ENCODE data around the gene TRIP13. TPM values are rescaled to one million over a fixed set of nuclear protein-coding genes. Genes with fewer than 3 reads are reported as not detected.
"Not testable (repeated sequence)": the region's sequence is repeated elsewhere in the genome, so short reads cannot be mapped to it uniquely, and the experiment has no call there.

The TRIP13 gene
- total RNA-seq, 2 experiments from 2014 or later = 33.0 to 38.8 TPM

DNA sequence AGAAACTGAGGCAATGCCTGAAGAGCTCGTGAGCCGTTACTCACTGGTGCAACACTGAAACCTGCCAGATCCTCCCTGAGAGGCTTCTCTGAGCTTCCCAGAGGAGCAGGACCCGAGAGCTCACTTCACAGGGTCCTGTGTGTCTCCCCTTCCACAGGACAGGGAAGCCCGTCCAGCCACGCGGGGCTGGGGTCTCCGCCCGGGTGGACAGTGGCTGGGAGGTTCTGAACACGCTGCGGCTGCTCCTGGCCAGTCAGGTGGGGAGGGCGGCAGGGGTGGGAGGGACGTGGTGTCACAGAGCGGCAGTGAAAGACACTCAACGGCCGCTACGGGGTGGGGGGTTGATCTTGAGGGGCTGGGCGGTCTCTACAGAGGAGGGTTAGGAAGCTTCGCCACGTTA is 41.6 kb upstream of the TRIP13 start:
- H3K9me3 Mint-ChIP-seq (ENCODE audit: low read depth) = no peaks in the 10 kb centered on the region
- DNase-seq (no peak), ATAC-seq (no peak)
- no peak overlapping the region for H3K27ac Mint-ChIP-seq
- no peaks in the 10 kb centered on the region for H3K36me3 Mint-ChIP-seq
- CTCF ChIA-PET = no interaction called here
- peaks cover 6% of the 10 kb centered on the region for H3K4me1 Mint-ChIP-seq
- H3K27me3 Mint-ChIP-seq = no peaks in the 10 kb centered on the region
- no peak overlapping the region for H3K4me3 Mint-ChIP-seq

DNA sequence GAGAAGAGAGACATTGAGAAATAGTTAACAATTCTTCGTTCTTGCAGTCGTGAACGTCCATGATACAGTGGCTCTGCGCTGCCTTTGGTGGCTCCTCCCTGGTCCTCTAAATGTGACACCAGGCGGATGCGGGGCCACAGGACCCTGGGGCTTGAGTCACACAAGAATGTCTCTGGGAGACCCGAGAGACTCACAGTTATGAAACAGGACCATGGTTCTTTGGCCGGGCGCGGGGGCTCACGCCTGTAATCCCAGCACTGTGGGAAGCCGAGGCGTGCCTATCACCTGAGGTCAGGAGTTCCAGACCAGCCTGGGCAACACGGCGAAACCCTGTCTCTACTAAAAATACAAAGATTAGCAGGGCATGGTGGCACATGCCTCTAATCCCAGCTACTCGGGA is 41.1 kb upstream of the TRIP13 start:
- no peak for ATAC-seq
- H3K4me1 Mint-ChIP-seq = peaks cover 4% of the 10 kb centered on the region
- no peak for DNase-seq
- CTCF ChIA-PET = no interaction called here
- no peak overlapping the region for H3K4me3 Mint-ChIP-seq
- no peaks in the 10 kb centered on the region for H3K27me3 Mint-ChIP-seq
- no peaks in the 10 kb centered on the region for H3K9me3 Mint-ChIP-seq (ENCODE audit: low read depth)
- H3K36me3 Mint-ChIP-seq = no peaks in the 10 kb centered on the region
- no peak overlapping the region for H3K27ac Mint-ChIP-seq

DNA sequence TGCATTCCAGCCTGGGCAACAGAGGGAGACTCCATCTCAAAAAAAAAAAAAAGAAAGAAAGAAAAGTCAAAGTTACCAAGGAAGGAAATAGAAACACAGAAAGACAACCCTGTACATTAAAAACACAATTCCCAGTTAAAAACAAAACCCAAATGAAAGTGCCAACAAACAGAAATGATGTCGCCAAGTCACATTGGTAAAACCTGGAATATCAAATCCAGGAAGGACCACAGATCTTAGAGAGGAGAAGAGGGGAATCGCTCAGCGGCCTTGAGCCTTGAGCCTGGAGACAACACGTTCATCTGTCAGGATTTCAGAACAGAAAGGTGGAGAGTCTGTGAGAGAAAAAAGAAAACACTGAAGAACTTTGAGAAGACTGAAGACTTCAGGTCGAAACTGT is 40.7 kb upstream of the TRIP13 start:
- H3K4me3 Mint-ChIP-seq = no peak overlapping the region
- ATAC-seq = no peak
- no peaks in the 10 kb centered on the region for H3K4me1 Mint-ChIP-seq
- no peaks in the 10 kb centered on the region for H3K36me3 Mint-ChIP-seq
- CTCF ChIA-PET = no interaction called here
- no peaks in the 10 kb centered on the region for H3K9me3 Mint-ChIP-seq (ENCODE audit: low read depth)
- no peaks in the 10 kb centered on the region for H3K27me3 Mint-ChIP-seq
- DNase-seq = no peak
- H3K27ac Mint-ChIP-seq = no peak overlapping the region

DNA sequence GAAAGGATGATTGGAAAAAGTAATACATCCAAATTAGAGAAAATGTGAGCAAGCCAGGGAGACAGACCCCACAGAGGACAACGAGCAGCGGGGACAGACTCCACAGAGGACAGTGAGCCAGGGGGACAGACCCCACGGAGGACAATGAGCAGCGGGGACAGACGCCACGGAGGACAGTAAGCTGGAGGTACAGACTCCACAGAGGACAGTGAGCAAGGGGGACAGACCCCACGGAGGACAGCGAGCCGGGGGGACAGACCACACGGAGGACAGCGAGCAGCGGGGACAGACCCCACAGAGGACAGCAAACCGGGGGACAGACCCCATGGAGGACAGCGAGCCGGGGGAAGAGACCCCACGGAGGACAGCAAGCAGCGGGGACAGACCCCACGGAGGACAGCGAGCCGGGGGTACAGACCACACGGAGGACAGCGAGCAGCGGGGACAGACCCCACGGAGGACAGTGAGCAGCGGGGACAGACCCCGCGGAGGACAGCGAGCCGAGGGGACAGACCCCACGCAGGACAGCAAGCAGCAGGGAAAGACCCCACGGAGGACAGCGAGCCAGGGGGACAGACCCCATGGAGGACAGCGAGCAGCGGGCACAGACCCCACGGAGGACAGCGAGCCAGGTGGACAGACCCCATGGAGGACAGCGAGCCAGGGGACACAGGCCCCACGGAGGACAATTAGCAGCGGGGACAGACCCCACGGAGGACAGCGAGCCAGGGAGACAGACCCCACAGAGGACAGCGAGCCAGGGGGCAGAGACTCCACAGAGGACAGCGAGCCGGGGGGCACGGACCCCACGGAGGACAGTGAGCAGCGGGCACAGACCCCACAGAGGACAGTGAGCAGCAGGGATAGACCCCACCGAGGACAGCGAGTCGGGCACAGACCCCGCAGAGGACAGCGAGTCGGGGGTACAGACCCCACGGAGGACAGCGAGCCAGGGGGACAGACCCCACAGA is 40.0 kb upstream of the TRIP13 start:
- CTCF ChIA-PET = no interaction called here
- no peak for ATAC-seq
- DNase-seq = no peak
- Mint-ChIP-seq H3K4me3 (no peak overlapping the region), H3K27ac (no peak overlapping the region), H3K4me1 (no peaks in the 10 kb centered on the region), H3K9me3 (ENCODE audit: low read depth) (no peaks in the 10 kb centered on the region), H3K27me3 (no peaks in the 10 kb centered on the region), H3K36me3 (no peaks in the 10 kb centered on the region)

DNA sequence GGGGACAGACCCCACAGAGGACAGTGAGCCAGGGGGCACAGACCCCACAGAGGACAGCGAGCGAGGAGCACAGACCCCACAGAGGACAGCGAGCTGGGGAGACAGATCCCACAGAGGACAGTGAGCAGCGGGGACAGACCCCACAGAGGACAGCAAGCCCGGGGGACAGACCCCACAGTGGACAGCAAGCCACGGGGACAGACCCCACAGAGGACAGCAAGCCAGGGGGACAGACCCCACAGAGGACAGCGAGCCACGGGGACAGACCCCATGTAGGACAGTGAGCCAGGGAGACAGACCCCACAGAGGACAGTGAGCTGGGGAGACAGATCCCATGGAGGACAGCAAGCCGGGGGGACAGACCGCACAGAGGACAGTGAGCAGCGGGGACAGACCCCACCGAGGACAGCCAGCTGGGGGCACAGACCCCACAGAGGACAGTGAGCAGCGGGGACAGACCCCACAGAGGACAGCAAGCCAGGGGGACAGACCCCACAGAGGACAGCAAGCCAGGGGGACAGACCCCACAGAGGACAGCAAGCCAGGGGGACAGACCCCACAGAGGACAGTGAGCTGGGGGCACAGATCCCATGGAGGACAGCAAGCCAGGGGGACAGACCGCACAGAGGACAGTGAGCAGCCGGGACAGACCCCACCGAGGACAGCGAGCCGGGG is 39.1 kb upstream of the TRIP13 start:
- H3K4me3 Mint-ChIP-seq; CTCF ChIA-PET; H3K4me1 Mint-ChIP-seq; ATAC-seq; H3K27ac Mint-ChIP-seq; DNase-seq; H3K27me3 Mint-ChIP-seq; H3K36me3 Mint-ChIP-seq; H3K9me3 Mint-ChIP-seq (ENCODE audit: low read depth): not testable (repeated sequence)

DNA sequence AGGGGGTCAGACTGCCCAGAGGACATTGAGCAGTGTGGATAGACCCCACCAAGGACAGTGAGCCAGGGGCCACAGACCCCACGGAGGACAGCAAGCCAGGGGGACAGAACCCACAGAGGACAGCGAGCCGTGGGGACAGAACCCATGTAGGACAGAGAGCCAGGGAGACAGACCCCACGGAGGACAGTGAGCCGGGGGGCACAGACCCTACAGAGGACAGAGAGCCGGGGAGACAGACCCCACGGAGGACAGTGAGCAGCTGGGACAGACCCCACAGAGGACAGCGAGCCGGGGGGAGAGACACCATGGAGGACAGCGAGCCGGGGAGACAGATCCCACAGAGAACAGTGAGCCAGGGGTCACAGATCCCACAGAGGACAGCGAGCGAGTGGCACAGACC is 38.5 kb upstream of the TRIP13 start:
- Mint-ChIP-seq H3K4me1 (no peaks in the 10 kb centered on the region), H3K27me3 (no peaks in the 10 kb centered on the region), H3K27ac (no peak overlapping the region), H3K36me3 (no peaks in the 10 kb centered on the region), H3K9me3 (ENCODE audit: low read depth) (no peaks in the 10 kb centered on the region), H3K4me3 (no peak overlapping the region)
- DNase-seq (no peak), ATAC-seq (no peak)
- CTCF ChIA-PET = no interaction called here

DNA sequence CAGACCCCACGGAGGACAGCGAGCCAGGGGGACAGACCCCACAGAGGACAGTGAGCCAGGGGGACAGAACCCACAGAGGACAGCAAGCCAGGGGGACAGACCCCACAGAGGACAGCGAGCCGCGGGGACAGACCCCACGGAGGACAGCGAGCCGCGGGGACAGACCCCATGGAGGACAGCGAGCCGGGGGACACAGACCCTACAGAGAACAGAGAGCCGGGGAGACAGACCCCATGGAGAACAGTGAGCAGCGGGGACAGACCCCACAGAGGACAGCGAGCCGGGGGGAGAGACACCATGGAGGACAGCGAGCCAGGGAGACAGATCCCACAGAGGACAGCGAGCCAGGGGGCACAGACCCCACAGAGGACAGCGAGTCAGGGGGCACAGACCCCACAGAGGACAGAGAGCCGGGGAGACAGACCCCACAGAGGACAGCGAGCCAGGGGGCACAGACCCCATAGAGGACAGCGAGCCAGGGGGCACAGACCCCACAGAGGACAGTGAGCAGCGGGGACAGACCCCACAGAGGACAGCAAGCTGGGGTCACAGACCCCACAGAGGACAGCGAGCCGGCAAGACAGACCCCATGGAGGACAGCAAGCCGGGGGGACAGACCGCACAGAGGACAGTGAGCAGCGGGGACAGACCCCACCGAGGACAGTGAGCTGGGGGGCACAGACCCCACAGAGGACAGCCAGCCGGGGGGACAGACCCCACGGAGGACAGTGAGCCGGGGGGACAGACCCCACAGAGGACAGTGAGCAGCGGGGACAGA is 37.5 kb upstream of the TRIP13 start:
- CTCF ChIA-PET = no interaction called here
- Mint-ChIP-seq H3K27ac (no peak overlapping the region), H3K4me1 (no peaks in the 10 kb centered on the region), H3K9me3 (ENCODE audit: low read depth) (no peaks in the 10 kb centered on the region), H3K36me3 (no peaks in the 10 kb centered on the region), H3K27me3 (no peaks in the 10 kb centered on the region), H3K4me3 (no peak overlapping the region)
- ATAC-seq (no peak), DNase-seq (no peak)

DNA sequence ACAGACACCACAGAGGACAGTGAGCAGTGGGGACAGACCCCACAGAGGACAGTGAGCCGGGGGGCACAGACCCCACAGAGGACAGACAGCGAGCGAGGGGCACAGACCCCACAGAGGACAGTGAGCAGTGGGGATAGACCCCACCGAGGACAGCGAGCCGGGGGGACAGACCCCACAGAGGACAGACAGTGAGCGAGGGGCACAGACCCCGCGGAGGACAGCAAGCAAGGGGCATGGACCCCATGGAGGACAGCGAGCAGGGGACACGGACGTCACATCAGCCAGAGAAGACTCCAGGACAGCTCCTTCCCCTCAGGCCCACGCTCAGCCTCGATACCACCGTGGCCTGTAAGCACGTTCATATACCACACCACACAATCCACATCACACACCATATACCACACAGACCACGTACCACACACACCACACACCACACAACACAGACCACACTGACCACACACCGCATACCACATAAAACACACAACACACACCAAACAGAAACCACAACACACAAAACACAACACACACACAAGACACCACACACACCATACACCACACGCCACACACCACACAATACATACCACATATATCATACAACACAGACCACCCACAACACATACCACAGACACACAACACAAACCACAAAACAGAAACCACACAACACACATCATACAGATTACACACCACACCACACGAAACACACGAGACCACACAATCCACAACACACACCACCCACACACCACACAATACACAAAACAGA is 36.7 kb upstream of the TRIP13 start:
- H3K9me3 Mint-ChIP-seq (ENCODE audit: low read depth) = no peaks in the 10 kb centered on the region
- H3K4me3 Mint-ChIP-seq = no peak overlapping the region
- DNase-seq (no peak), ATAC-seq (no peak)
- CTCF ChIA-PET = no interaction called here
- no peaks in the 10 kb centered on the region for H3K4me1 Mint-ChIP-seq
- no peak overlapping the region for H3K27ac Mint-ChIP-seq
- no peaks in the 10 kb centered on the region for H3K36me3 Mint-ChIP-seq
- no peaks in the 10 kb centered on the region for H3K27me3 Mint-ChIP-seq

DNA sequence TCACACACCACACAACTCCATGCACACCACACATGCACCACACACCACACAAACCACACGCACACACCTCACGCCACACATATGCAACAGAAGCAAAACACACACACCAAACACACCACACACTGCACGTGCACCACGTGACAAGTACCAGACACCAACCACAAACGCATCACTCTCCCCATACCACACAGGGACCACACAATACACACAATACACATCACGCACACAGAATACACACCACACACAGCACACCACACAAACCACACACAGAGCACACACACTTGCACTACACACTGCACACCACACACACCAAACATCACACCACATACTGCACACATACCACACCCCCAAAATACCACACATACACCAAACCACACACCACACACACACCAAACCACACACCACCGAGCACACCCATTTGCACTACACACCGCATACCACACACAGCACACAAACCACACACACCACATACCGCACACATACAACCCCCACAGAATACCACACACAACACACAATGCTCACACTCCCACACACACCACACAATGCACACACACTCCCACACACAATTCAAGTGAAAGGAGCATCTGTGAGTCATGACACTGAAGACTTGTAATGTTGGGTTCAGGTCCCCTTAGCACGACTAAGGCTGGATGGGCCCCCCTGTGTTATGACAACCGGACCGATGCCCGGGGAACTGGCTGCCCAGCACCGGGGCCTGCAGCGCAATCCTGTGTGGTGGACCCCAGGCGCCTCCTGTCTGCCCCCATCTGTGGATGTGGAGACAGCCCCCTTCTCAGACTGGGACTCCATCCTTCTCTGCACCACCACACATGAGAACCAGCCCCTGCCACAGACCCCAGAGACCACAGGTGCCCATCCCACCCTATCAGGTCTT is 35.9 kb upstream of the TRIP13 start:
- DNase-seq (no peak), ATAC-seq (no peak)
- CTCF ChIA-PET = no interaction called here
- H3K9me3 Mint-ChIP-seq (ENCODE audit: low read depth) = no peaks in the 10 kb centered on the region
- H3K4me3 Mint-ChIP-seq = no peak overlapping the region
- no peaks in the 10 kb centered on the region for H3K36me3 Mint-ChIP-seq
- no peaks in the 10 kb centered on the region for H3K4me1 Mint-ChIP-seq
- H3K27ac Mint-ChIP-seq = no peak overlapping the region
- no peaks in the 10 kb centered on the region for H3K27me3 Mint-ChIP-seq

DNA sequence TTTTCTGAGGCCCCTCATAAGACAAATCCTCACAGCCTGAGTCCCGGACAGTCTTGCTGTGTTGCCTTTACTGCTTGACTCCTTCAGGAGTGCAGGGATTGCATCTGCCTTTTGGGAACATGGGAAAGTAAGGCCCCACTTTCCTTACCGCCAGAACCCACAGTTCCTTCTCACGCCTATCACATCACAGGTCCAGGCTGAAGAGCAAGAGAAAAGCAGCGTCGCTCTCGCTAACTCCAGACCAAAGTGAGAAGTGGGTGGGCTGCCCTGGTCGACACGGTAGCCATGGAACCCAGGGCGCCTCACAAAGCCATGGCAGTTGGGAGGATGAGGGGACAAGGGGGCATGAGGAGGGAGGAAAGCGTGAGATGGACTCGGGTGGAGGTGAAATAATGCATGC is 34.0 kb upstream of the TRIP13 start:
- Mint-ChIP-seq H3K4me1 (no peaks in the 10 kb centered on the region), H3K27me3 (no peaks in the 10 kb centered on the region), H3K36me3 (peaks cover 2% of the 10 kb centered on the region), H3K27ac (no peak overlapping the region), H3K4me3 (no peak overlapping the region), H3K9me3 (ENCODE audit: low read depth) (no peaks in the 10 kb centered on the region)
- no peak for ATAC-seq
- CTCF ChIA-PET = no interaction called here
- no peak for DNase-seq

DNA sequence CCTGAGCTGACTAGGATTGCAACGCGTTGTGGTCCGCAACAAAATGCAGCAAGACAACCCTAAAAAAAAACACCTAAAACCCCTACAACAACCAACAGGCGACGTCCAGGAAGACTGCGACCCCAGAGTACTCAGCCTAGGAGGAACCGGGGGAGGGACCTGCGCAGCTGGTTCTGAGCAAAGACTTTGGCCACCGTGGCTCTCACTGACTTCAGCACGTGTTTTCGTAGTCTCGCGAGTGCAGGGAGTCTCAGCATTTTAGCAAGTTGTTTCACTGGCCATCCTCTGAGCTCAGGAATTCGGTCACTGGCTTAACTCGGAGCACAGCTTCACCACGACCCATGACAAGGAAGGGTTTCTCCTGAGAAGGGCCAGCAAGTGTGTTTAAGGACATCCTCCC is 33.3 kb upstream of the TRIP13 start:
- CTCF ChIA-PET = no interaction called here
- Mint-ChIP-seq H3K27ac (no peak overlapping the region), H3K4me1 (no peaks in the 10 kb centered on the region), H3K4me3 (no peak overlapping the region), H3K27me3 (no peaks in the 10 kb centered on the region), H3K36me3 (peaks cover 6% of the 10 kb centered on the region), H3K9me3 (ENCODE audit: low read depth) (no peaks in the 10 kb centered on the region)
- no peak for ATAC-seq
- DNase-seq = no peak

DNA sequence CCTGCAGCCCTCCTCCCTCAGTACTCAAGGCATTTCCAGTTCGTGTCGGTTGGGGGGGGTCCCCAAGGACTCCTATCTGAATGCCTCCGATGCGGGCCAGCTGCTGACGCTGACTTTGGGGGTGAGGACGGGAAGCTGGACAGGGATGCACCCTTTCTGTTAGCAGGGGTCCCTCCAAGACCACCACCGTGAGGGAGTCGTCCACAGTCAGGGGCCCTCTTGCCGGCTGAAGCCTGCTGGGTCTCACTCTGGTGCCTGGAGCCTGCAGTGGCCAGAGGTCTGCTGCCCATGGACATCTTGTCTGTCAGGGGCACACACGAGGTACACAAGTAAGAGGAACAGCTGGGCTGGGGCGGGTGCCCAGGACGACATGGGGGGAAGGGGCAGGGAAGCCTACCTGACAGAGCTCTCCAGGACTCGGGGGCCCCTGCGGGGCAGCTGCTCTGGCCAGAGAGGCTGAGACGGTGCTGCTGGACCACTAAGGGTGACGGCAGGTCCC is 32.8 kb upstream of the TRIP13 start:
- no peak overlapping the region for H3K27ac Mint-ChIP-seq
- H3K36me3 Mint-ChIP-seq = peaks cover 6% of the 10 kb centered on the region
- DNase-seq (no peak), ATAC-seq (no peak)
- H3K4me1 Mint-ChIP-seq = no peaks in the 10 kb centered on the region
- no peaks in the 10 kb centered on the region for H3K9me3 Mint-ChIP-seq (ENCODE audit: low read depth)
- no peak overlapping the region for H3K4me3 Mint-ChIP-seq
- no peaks in the 10 kb centered on the region for H3K27me3 Mint-ChIP-seq
- CTCF ChIA-PET = no interaction called here

All from activated CD8-positive, alpha-beta memory T cell treated with anti-CD3 and anti-CD28 coated beads, Interleukin-2, amount 10 ng/mL, durations not matched to agents 7 days and 5 days (primary cell).